Measurements from ENCODE around the gene RNF34. TPM values are rescaled to one million over a fixed set of nuclear protein-coding genes. Genes with fewer than 3 reads are reported as not detected.

Gene RNF34
- total RNA-seq, 1 donor from 2014 or later, result 25.5 TPM

- peak; percentile 19 for ATAC-seq
Measured at GRCh38 chr12:121467638-121468498, 68.0 kb downstream of the RNF34 start.

- ATAC-seq, result no peak
Measured at GRCh38 chr12:121468499-121468801, 68.5 kb downstream of the RNF34 start.

DNA sequence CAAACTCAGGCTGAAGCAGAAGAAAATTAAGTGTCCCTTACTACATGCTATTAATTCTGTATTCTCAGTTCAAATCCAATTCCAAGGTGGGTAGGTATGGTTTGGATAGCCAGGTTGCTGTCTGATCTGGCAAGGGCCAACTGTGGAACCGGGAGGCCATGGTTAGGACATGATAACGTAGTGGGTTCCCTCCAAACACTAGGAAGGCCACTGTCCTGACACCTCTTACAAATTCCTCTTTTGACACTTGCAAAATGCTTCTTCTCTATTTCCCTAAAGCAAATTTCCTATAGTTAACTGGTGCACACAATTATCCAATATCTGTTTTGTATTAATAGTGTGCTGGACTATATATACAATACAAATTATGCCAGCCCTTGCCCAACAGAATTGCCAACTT lies 70.8 kb downstream of the RNF34 start:
- no peak for ATAC-seq

GRCh38 chr12:121472150-121472905 lies 72.4 kb downstream of the RNF34 start:
- no peak for ATAC-seq

Other genes with a start within 250 kb of the RNF34 start
- 5.0 TPM for gene P2RX4, start 190.0 kb upstream of the RNF34 start, total RNA-seq
- 17.5 TPM for gene CAMKK2, start 103.4 kb upstream of the RNF34 start, total RNA-seq
- 68.2 TPM for gene ANAPC5, start 47.7 kb upstream of the RNF34 start, total RNA-seq
- gene KDM2B, start 180.9 kb downstream of the RNF34 start, total RNA-seq, result 20.0 TPM
- 7.3 TPM for gene ORAI1, start 226.4 kb downstream of the RNF34 start, total RNA-seq

Measured in esophagus mucosa (tissue), 1 donor.